HepG2 (cell line): ENCODE data around the gene POLRMT. TPM values are rescaled to one million over a fixed set of nuclear protein-coding genes. Genes with fewer than 3 reads are reported as not detected.

Experiments used
- BHLHE40 ChIP-seq: IDR thresholded peaks from 2 replicates; pipeline ENCODE4 v1.6.1; 2011; ENCODE audit warnings: low read length, improper control_type of control experiment
- CBX2 ChIP-seq, 2 experiments: fragments of 200-600 bp in 1 of 2; sonication (generic); formaldehyde crosslinking in 1 of 2; IDR thresholded peaks; 2 replicates each; pipeline versions ENCODE4 v1.7.0 to v1.8.1; 2018 to 2022; ENCODE audit warnings: low read depth in 2 of 2, low read length in 1 of 2, mild to moderate bottlenecking in 1 of 2, missing genetic modification reagents in 1 of 2
- FOSL1 ChIP-seq: sonication (generic); formaldehyde crosslinking; IDR thresholded peaks from 2 replicates; pipeline ENCODE4 v1.9.0; 2021; ENCODE audit warnings: missing genetic modification reagents, borderline replicate concordance
- GABPA ChIP-seq, 2 experiments: IDR thresholded peaks; 2 replicates each; pipeline ENCODE4 v1.6.1; 2011 to 2016; ENCODE audit warnings: low read depth in 2 of 2, low read length in 1 of 2, missing biosample characterization in 1 of 2, missing genetic modification characterization in 1 of 2
- GLI4 ChIP-seq: sonication (generic); formaldehyde crosslinking; IDR thresholded peaks from 2 replicates; pipeline ENCODE4 v1.5.1; 2020; ENCODE audit warnings: missing genetic modification reagents, mild to moderate bottlenecking, moderate library complexity, borderline replicate concordance
- HIC2 ChIP-seq: sonication (generic); formaldehyde crosslinking; IDR thresholded peaks from 2 replicates; pipeline ENCODE4 v1.9.0; 2022; ENCODE audit warnings: low read depth, missing genetic modification reagents
- PHF20 ChIP-seq: sonication (generic); formaldehyde crosslinking; IDR thresholded peaks from 2 replicates; pipeline ENCODE4 v1.5.0; 2020; ENCODE audit warnings: mild to moderate bottlenecking, missing genetic modification reagents
- PHF8 ChIP-seq: sonication (generic); formaldehyde crosslinking; IDR thresholded peaks from 2 replicates; pipeline ENCODE4 v1.5.0; 2020; ENCODE audit warnings: missing genetic modification reagents
- RBFOX2 ChIP-seq: fragments of 200-400 bp; formaldehyde crosslinking; IDR thresholded peaks from 2 replicates; pipeline ENCODE4 v1.6.1; 2017; ENCODE audit warnings: low read depth, mild to moderate bottlenecking, low read length
- SMARCC2 ChIP-seq: fragments of 450-650 bp; IDR thresholded peaks from 2 replicates; pipeline ENCODE4 v1.6.1; 2017; ENCODE audit warnings: antibody characterized with exemption, mild to moderate bottlenecking
- SUZ12 ChIP-seq: fragments of 150-350 bp; IDR thresholded peaks from 2 replicates; pipeline ENCODE4 v1.6.1; 2014; ENCODE audit warnings: low read depth, low read length
- TCF7 ChIP-seq: sonication (generic); IDR thresholded peaks from 2 replicates; pipeline ENCODE4 v1.6.1; 2016; ENCODE audit warnings: antibody characterized with exemption, low read depth
- ZBTB20 ChIP-seq: sonication (generic); formaldehyde crosslinking; IDR thresholded peaks from 2 replicates; pipeline ENCODE4 v1.8.1; 2023; ENCODE audit warnings: missing genetic modification reagents, low read depth, mild to moderate bottlenecking, borderline replicate concordance
- ZFP36L1 ChIP-seq: sonication (generic); formaldehyde crosslinking; IDR thresholded peaks from 2 replicates; pipeline ENCODE4 v1.8.0; 2022; ENCODE audit warnings: mild to moderate bottlenecking, missing genetic modification reagents, moderate library complexity
- ZNF33A ChIP-seq: sonication (generic); formaldehyde crosslinking; IDR thresholded peaks from 2 replicates; pipeline ENCODE4 v1.5.1; 2020; ENCODE audit warnings: missing genetic modification reagents, mild to moderate bottlenecking, moderate library complexity, borderline replicate concordance
- ZNF557 ChIP-seq: sonication (generic); formaldehyde crosslinking; IDR thresholded peaks from 2 replicates; pipeline ENCODE4 v1.4.0; 2020; ENCODE audit warnings: missing genetic modification reagents
- ZNF670 ChIP-seq: sonication (generic); formaldehyde crosslinking; IDR thresholded peaks from 2 replicates; pipeline ENCODE4 v1.8.0; 2022; ENCODE audit warnings: mild to moderate bottlenecking, missing genetic modification reagents, borderline replicate concordance
- polyA plus RNA-seq, 8 experiments: library from polyadenylated mRNA; depleted of rRNA in 3 of 8; stranded (reverse) in 7 of 8; unstranded in 1 of 8; fragments of >200 nt; fragmentation: Illumina TruSeq in 4 of 8; extraction: Trizol in 4 of 8; gene quantifications; 2 replicates each; pipeline versions ENCODE4 v1.2.1 to v1.2.3, GENCODE V29; 2011 to 2016; ENCODE audit warnings: low read depth in 4 of 8, missing spikeins in 1 of 8, mixed read lengths in 1 of 8; ENCODE audit not compliant: insufficient read depth in 1 of 8
- total RNA-seq, 5 experiments: library from RNA; depleted of rRNA; stranded (reverse); fragments of >200 nt; fragmentation: Illumina TruSeq; extraction: Trizol; gene quantifications; 2 replicates each; pipeline ENCODE4 v1.2.3, GENCODE V29; 2016; ENCODE audit warnings: low read depth in 1 of 5
- TF ChIP-seq, protein P1 (sequence below): sonication (generic); formaldehyde crosslinking; conservative IDR thresholded peaks from 2 replicates; pipeline ENCODE4 v1.4.0; 2020; ENCODE audit warnings: missing genetic modification reagents
- TF ChIP-seq, protein P2 (sequence below): IDR thresholded peaks from 2 replicates; pipeline ENCODE4 v1.6.1; 2018; ENCODE audit warnings: missing genetic modification reagents, mild to moderate bottlenecking, missing compliant biosample characterization
- TF ChIP-seq, protein P3 (sequence below): sonication (generic); formaldehyde crosslinking; IDR thresholded peaks from 2 replicates; pipeline ENCODE4 v1.4.0; 2020; ENCODE audit warnings: missing genetic modification reagents
- TF ChIP-seq, protein P4 (sequence below): IDR thresholded peaks from 2 replicates; pipeline ENCODE4 v1.6.1; 2016

The POLRMT gene
- total and polyA plus RNA-seq, 2 of the 13 experiments (the other 11 are each of a cell fraction or from before 2014, with no cell fraction given) = 78.0 to 101 TPM

DNA sequence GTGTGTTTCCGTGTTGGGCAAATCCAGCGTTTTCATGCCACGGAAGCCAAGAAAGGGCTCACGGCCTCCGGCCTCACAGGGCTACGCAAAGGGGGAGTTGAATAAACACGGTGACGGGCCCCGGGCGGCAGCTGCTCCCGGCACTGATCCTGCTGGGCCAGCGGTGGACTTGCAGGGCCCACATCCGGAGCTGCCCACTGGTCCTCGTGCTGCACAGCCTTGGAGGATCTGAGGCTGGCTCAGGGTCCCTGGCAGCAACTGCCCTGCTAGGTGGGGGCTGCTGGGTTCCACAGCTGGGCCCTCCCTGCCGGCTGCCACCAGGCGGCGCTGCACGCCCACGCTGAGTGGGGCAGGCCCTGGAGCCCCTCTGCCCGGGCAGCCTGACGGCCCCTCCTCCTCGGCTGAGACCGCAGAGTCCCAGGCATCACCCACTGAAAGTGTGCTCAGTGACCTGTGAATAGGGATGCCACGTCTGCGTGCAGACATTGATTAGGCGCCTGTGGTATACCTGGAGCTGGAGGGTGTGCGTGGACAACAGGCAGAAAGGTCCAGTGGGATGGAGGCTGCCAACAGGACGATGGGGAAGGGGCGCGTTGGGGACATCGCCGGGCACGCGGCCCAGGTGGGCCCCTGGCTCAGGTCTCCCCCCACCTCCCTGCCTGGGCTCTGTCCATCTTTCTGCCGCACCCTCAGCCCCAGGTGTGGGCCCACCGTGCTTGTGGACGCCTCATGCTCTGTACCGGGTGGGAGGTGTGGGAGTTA lies 48.9 kb downstream of the POLRMT start (continued):
- TF ChIP-seq ZNF670 (CRISPR knock-in tag) = peak; percentile 85
- TF ChIP-seq ZBTB20 = 0 out of 2 replicates have a peak, but pooled peaks have one; percentile 56
- TF ChIP-seq, protein P1, sequence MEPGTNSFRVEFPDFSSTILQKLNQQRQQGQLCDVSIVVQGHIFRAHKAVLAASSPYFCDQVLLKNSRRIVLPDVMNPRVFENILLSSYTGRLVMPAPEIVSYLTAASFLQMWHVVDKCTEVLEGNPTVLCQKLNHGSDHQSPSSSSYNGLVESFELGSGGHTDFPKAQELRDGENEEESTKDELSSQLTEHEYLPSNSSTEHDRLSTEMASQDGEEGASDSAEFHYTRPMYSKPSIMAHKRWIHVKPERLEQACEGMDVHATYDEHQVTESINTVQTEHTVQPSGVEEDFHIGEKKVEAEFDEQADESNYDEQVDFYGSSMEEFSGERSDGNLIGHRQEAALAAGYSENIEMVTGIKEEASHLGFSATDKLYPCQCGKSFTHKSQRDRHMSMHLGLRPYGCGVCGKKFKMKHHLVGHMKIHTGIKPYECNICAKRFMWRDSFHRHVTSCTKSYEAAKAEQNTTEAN (CRISPR knock-in tag) = no peak
- TF ChIP-seq ZNF33A (CRISPR knock-in tag) = 0 out of 2 replicates have a peak, but pooled peaks have one; percentile 70
- TF ChIP-seq, protein P2, sequence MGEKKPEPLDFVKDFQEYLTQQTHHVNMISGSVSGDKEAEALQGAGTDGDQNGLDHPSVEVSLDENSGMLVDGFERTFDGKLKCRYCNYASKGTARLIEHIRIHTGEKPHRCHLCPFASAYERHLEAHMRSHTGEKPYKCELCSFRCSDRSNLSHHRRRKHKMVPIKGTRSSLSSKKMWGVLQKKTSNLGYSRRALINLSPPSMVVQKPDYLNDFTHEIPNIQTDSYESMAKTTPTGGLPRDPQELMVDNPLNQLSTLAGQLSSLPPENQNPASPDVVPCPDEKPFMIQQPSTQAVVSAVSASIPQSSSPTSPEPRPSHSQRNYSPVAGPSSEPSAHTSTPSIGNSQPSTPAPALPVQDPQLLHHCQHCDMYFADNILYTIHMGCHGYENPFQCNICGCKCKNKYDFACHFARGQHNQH (CRISPR knock-in tag) = peak; percentile 67; the same call in 1 of the 2 replicates
- no peak for TF ChIP-seq SUZ12
- TF ChIP-seq, protein P3, sequence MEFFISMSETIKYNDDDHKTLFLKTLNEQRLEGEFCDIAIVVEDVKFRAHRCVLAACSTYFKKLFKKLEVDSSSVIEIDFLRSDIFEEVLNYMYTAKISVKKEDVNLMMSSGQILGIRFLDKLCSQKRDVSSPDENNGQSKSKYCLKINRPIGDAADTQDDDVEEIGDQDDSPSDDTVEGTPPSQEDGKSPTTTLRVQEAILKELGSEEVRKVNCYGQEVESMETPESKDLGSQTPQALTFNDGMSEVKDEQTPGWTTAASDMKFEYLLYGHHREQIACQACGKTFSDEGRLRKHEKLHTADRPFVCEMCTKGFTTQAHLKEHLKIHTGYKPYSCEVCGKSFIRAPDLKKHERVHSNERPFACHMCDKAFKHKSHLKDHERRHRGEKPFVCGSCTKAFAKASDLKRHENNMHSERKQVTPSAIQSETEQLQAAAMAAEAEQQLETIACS = peak; percentile 29; the same call in 1 of the 2 replicates
- no peak for TF ChIP-seq TCF7
- TF ChIP-seq GABPA (IDR thresholded peaks at IDR 0.05; ENCODE audit: low read depth, low read length) = no peak
- TF ChIP-seq GABPA (CRISPR knock-in tag; IDR thresholded peaks at IDR 0.05; ENCODE audit: low read depth) = peak; percentile 45; the same call in 1 of the 2 replicates
- TF ChIP-seq HIC2 (CRISPR knock-in tag) = peak; percentile 82
- TF ChIP-seq RBFOX2 = 0 out of 2 replicates have a peak, but pooled peaks have one; percentile 34
- TF ChIP-seq ZNF557 = no peak
- no peak for TF ChIP-seq SMARCC2
- TF ChIP-seq ZFP36L1 (CRISPR knock-in tag) = peak; percentile 58; the same call in 1 of the 2 replicates
- TF ChIP-seq GLI4 (CRISPR knock-in tag) = 0 out of 2 replicates have a peak, but pooled peaks have one; percentile 28
- TF ChIP-seq, protein P4, sequence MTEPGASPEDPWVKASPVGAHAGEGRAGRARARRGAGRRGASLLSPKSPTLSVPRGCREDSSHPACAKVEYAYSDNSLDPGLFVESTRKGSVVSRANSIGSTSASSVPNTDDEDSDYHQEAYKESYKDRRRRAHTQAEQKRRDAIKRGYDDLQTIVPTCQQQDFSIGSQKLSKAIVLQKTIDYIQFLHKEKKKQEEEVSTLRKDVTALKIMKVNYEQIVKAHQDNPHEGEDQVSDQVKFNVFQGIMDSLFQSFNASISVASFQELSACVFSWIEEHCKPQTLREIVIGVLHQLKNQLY = 0 out of 2 replicates have a peak, but pooled peaks have one; percentile 16
- no peak for TF ChIP-seq CBX2 (IDR thresholded peaks at IDR 0.05; ENCODE audit: low read depth, low read length)
- no peak for TF ChIP-seq CBX2 (CRISPR knock-in tag; IDR thresholded peaks at IDR 0.05; ENCODE audit: low read depth)
- TF ChIP-seq FOSL1 (CRISPR knock-in tag) = no peak
- TF ChIP-seq PHF8 (CRISPR knock-in tag) = peak; percentile 24; the same call in 1 of the 2 replicates
- 0 out of 2 replicates have a peak, but pooled peaks have one; percentile 18 for TF ChIP-seq BHLHE40
- peak; percentile 43; the same call in 1 of the 2 replicates for TF ChIP-seq PHF20 (CRISPR knock-in tag)
